ENCODE data around the gene HS6ST1.

DNA sequence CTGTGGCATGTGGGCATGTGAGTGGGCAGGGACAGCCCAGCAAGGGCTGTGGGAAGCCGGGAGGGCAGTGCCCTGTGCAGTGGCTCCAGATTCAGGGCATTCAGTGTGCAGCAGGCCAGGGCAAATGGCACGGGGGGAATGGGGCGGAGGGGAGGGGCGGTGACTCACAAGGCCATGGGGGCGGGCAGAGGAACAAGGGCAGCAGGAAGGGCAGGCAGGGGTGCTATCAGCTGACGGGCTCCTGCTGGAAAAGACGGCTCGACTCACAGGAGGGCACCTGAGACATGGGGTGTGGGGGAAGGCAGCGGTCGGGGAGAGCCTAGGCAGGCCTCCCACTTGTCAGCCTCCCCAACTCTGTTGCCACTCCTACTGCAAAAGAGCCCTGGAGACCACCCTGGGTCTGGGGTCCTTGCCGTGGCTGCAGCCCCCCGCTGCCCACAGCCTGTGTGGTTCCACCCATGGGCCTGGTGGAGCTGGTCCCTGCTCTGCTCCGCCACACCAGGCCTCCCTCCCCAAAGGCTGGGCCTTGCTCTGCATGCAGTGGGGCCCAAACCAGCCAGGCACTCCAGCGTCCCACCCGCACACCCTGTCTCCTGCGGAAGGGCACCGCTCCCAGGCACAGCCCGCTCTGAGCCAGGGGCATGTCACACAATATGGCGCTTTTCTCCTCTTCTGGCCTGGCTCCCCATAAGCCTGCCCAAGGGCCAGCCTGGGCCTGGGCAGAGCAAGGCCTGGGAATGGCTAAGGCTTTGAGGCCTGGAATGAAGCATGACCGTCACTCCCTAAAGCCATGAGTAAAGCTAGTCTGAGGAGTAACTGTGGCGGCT, 25.9 kb downstream of the HS6ST1 start:
- no peak for TF ChIP-seq POLR2AphosphoS5 (IDR thresholded peaks at IDR 0.05; ENCODE audit: low read depth, low read length)
- no peak for TF ChIP-seq POLR2A (IDR thresholded peaks at IDR 0.05; ENCODE audit: low read depth, low read length)
- no peak for TF ChIP-seq TAF1 (IDR thresholded peaks at IDR 0.05; ENCODE audit: low read depth, low read length)
- no peak for TF ChIP-seq PAX5 (IDR thresholded peaks at IDR 0.05; ENCODE audit: insufficient read depth, low read length, severe bottlenecking)
- no peak for TF ChIP-seq POU2F2 (IDR thresholded peaks at IDR 0.05; ENCODE audit: low read depth, low read length)

All from GM12891 (cell line).